Renal cortex interstitium (tissue), 15 donors: ENCODE measurements around the gene CFAP119. TPM values are rescaled to one million over a fixed set of nuclear protein-coding genes. Genes with fewer than 3 reads are reported as not detected.
"Not testable (repeated sequence)": the region's sequence is repeated elsewhere in the genome, so short reads cannot be mapped to it uniquely, and the experiment has no call there.

ENCODE experiments used
- DNase-seq, 11 donors: peaks; one replicate each; pipeline ENCODE4 v3.0.0-alpha.2; 2013; ENCODE audit warnings: low read depth in 9 of 11, low spot score in 4 of 11; ENCODE audit errors: extremely low read depth in 1 of 11
- long read RNA-seq, 16 experiments: transcript quantifications; one replicate each; lab custom pipeline, GENCODE V29; 2026
- polyA plus RNA-seq, 3 donors: library from polyadenylated mRNA; unstranded; fragments of 120-200 nt; gene quantifications; one replicate each; pipeline ENCODE4 v1.2.1, GENCODE V29; 2013; ENCODE audit not compliant: insufficient read length in 3 of 3

The CFAP119 gene
- 10 to 100 TPM in 2 of 3 donors, 1 to 10 TPM in 1; 8.4 to 13.1 (median 12.8) TPM for polyA plus RNA-seq
- long read RNA-seq, donor 1 = 0 reads
- long read RNA-seq, donor 2, partial matches to known transcripts = 0 of 1 reads
- long read RNA-seq, donor 2, other reads (novel, unspliced or antisense) = 0 of 1 reads
- long read RNA-seq, donor 3 = 0 reads
- long read RNA-seq, donor 4, partial matches to known transcripts = 0 of 1 reads
- long read RNA-seq, donor 4, other reads (novel, unspliced or antisense) = 0 of 1 reads
- long read RNA-seq, donor 5 = 0 reads
- long read RNA-seq, donor 6, partial matches to known transcripts = 0 of 2 reads
- long read RNA-seq, donor 6, other reads (novel, unspliced or antisense) = 0 of 2 reads
- long read RNA-seq, donor 7, partial matches to known transcripts = 0 of 2 reads
- long read RNA-seq, donor 7, other reads (novel, unspliced or antisense) = 0 of 2 reads
- long read RNA-seq, donor 8 = 0 reads
- long read RNA-seq, donor 9 = 0 reads
- long read RNA-seq, donor 10, partial matches to known transcripts = 0 of 1 reads
- long read RNA-seq, donor 10, other reads (novel, unspliced or antisense) = 0 of 1 reads
- long read RNA-seq, donor 11, partial matches to known transcripts = 5 of 12 reads
- long read RNA-seq, donor 11, other reads (novel, unspliced or antisense) = 6 of 12 reads
- long read RNA-seq, donor 12 = 0 reads
- long read RNA-seq, donor 13 = 0 reads
- long read RNA-seq, donor 14 = 0 reads
- long read RNA-seq, donor 15 = 0 reads
- long read RNA-seq, donor 16, partial matches to known transcripts = 0 of 3 reads
- long read RNA-seq, donor 16, other reads (novel, unspliced or antisense) = 0 of 3 reads

- DNase-seq = peak; percentile 93 to 99 (median 97)
These were observed at the start of gene CFAP119, which contains the start of gene RNF40 for GRCh38 chr16:30761928-30762902. CFAP119 (minus strand) TSS chr16:30762062; CDS start chr16:30761748, 314 bp downstream. RNF40 (plus strand) TSS chr16:30762322; CDS start chr16:30762546, 224 bp downstream.

- not testable (repeated sequence) for DNase-seq
These were observed 47.8 kb upstream of the CFAP119 start for GRCh38 chr16:30809675-30810074.

GRCh38 chr16:30808890-30809426, 47.1 kb upstream of the CFAP119 start:
- DNase-seq = not testable (repeated sequence)

- DNase-seq = no peak
These were observed 46.3 kb upstream of the CFAP119 start for GRCh38 chr16:30808146-30808545.

- peak; percentile 70 to 88 (median 80) for DNase-seq
These were observed 43.7 kb upstream of the CFAP119 start for GRCh38 chr16:30805370-30806169.

- DNase-seq = no peak
These were observed 43.2 kb upstream of the CFAP119 start for GRCh38 chr16:30805056-30805369.

GRCh38 chr16:30802936-30803335, 41.1 kb upstream of the CFAP119 start:
- no peak for DNase-seq

GRCh38 chr16:30797670-30798309, 35.9 kb upstream of the CFAP119 start:
- no peak for DNase-seq

GRCh38 chr16:30794634-30795033, 32.8 kb upstream of the CFAP119 start:
- DNase-seq = no peak

- no peak for DNase-seq
These were observed 31.7 kb upstream of the CFAP119 start for GRCh38 chr16:30793508-30794069.

GRCh38 chr16:30787613-30788378, 25.9 kb upstream of the CFAP119 start:
- no peak for DNase-seq

- peak in 8 of 11 donors; percentile 68 to 89 (median 78) for DNase-seq
These were observed 25.2 kb upstream of the CFAP119 start, which contains the start of gene ZNF629 for GRCh38 chr16:30786936-30787612. ZNF629 (minus strand) TSS chr16:30787205; CDS start chr16:30784482, 2,723 bp downstream.

GRCh38 chr16:30786115-30786935, 24.5 kb upstream of the CFAP119 start:
- peak in 3 of 11 donors; percentile 25 to 41 (median 35) for DNase-seq

GRCh38 chr16:30785126-30786106, 23.6 kb upstream of the CFAP119 start:
- no peak for DNase-seq
